OCI-LY7 (cell line): Measurements from ENCODE around the gene PIEZO1. TPM values are rescaled to one million over a fixed set of nuclear protein-coding genes. Genes with fewer than 3 reads are reported as not detected.

Source experiments
- BruUV-seq: library from RNA; stranded (reverse); fragments of 400-500 nt; replicated peaks from 2 replicates; lab custom pipeline; 2021; lab: Mats Ljungman, UMichigan
- CTCF ChIA-PET: fragments of 300-600 bp; sonication (Branson Sonifier 250); formaldehyde crosslinking; loops from one replicate; lab custom pipeline; 2022; ENCODE audit warnings: antibody characterized with exemption; ENCODE audit not compliant: unreplicated experiment; lab: Charles Lee
- POLR2A ChIA-PET: fragments of 300-600 bp; sonication (Branson Sonifier 250); formaldehyde crosslinking; loops from one replicate; lab custom pipeline; 2022; ENCODE audit warnings: antibody characterized with exemption; lab: Charles Lee
- DNase-seq: peaks from one replicate; pipeline ENCODE4 v3.0.0-alpha.2; 2015; ENCODE audit warnings: low spot score
- H2AFZ ChIP-seq: fragments of 200-600 bp; sonication (generic), shearing (Covaris generic); 2 replicates; pipeline ENCODE4 v1.6.1; 2014; ENCODE audit warnings: mild to moderate bottlenecking, antibody characterized with exemption, low read length, moderate library complexity
- H3K27ac ChIP-seq: fragments of 200-600 bp; sonication (generic); 2 replicates; pipeline ENCODE4 v1.5.1; 2014; ENCODE audit warnings: mixed run types, low read depth, mild to moderate bottlenecking, moderate library complexity, low read length, inconsistent platforms; ENCODE audit not compliant: poor library complexity, severe bottlenecking
- H3K36me3 ChIP-seq: fragments of 200-600 bp; sonication (generic); 2 replicates; pipeline ENCODE4 v1.6.1; 2014; ENCODE audit warnings: mild to moderate bottlenecking, antibody characterized with exemption, low read length, moderate library complexity, mixed read lengths; ENCODE audit not compliant: insufficient read depth
- H3K4me1 ChIP-seq: fragments of 200-600 bp; sonication (generic); 2 replicates; pipeline ENCODE4 v1.5.1; 2014; ENCODE audit warnings: mild to moderate bottlenecking, low read length; ENCODE audit not compliant: insufficient read depth, poor library complexity, severe bottlenecking
- H3K4me2 ChIP-seq: fragments of 200-600 bp; sonication (generic); 2 replicates; pipeline ENCODE4 v1.6.1; 2014; ENCODE audit warnings: mild to moderate bottlenecking, low read length
- H3K4me3 ChIP-seq: fragments of 200-600 bp; sonication (generic); 2 replicates; pipeline ENCODE4 v1.5.1; 2014; ENCODE audit warnings: mild to moderate bottlenecking, low read depth, low read length; ENCODE audit not compliant: poor library complexity, severe bottlenecking
- H3K79me2 ChIP-seq: fragments of 200-600 bp; sonication (generic); 2 replicates; pipeline ENCODE4 v1.6.1; 2016; ENCODE audit warnings: low read depth, mild to moderate bottlenecking, low read length, moderate library complexity, mixed read lengths; ENCODE audit not compliant: insufficient read depth
- H3K9me2 ChIP-seq: fragments of 200-600 bp; sonication (generic); 2 replicates; pipeline ENCODE4 v1.6.1; 2016; ENCODE audit warnings: mild to moderate bottlenecking, low read length, mixed read lengths; ENCODE audit not compliant: insufficient read depth
- H3K9me3 ChIP-seq: fragments of 200-600 bp; sonication (generic); 2 replicates; pipeline ENCODE4 v1.6.1; 2014; ENCODE audit warnings: mild to moderate bottlenecking, mixed run types, low read length, mixed read lengths
- H4K20me1 ChIP-seq: fragments of 200-600 bp; sonication (generic); 2 replicates; pipeline ENCODE4 v1.6.1; 2014; ENCODE audit warnings: mild to moderate bottlenecking, antibody characterized with exemption, low read length, moderate library complexity, mixed read lengths; ENCODE audit not compliant: insufficient read depth
- CTCF ChIP-seq: fragments of 200-600 bp; sonication (generic); conservative IDR thresholded peaks from 2 replicates; pipeline ENCODE4 v1.5.1; 2014; ENCODE audit warnings: mild to moderate bottlenecking, antibody characterized with exemption, low read length, moderate library complexity, mixed read lengths
- EZH2phosphoT487 ChIP-seq: fragments of 200-600 bp; sonication (generic); IDR thresholded peaks from 2 replicates; pipeline ENCODE4 v1.6.1; 2018; ENCODE audit warnings: low read depth, borderline replicate concordance, mild to moderate bottlenecking, mixed run types, antibody characterized with exemption, low read length, moderate library complexity, mixed read lengths
- intact Hi-C: fragments of 100-400 bp; cut with micrococcal nuclease; formaldehyde crosslinking; loops from one replicate; pipeline ENCODE4 v1.10.0; 2022; ENCODE audit not compliant: unreplicated experiment
- total RNA-seq, 2 experiments: library from RNA; depleted of rRNA in 1 of 2; stranded (reverse); fragments of >200 nt in 1 of 2; shearing (Covaris generic) in 1 of 2; gene quantifications; 2 replicates each; pipeline ENCODE4 v1.2.3, GENCODE V29; 2014 to 2022

The PIEZO1 gene
- total RNA-seq, 2 experiments from 2014 or later = 144 to 154 TPM

- no peak overlapping the region for H2AFZ ChIP-seq
- ChIA-PET CTCF (no interaction called here), POLR2A (no interaction called here)
- H3K9me2 ChIP-seq = no peaks in the 10 kb centered on the region
- H3K9me3 ChIP-seq = no peaks in the 10 kb centered on the region
- intact Hi-C loops = no loop called here
- no TSS peak for BruUV-seq
- H3K4me2 ChIP-seq = no peak overlapping the region
- H3K79me2 ChIP-seq = peaks cover 28% of the 10 kb centered on the region; the same call in 1 of the 2 replicates
- H3K27ac ChIP-seq = no peak overlapping the region
- H3K4me1 ChIP-seq = peaks cover 27% of the 10 kb centered on the region
- no peaks in the 10 kb centered on the region for H3K36me3 ChIP-seq
- no peak for DNase-seq
- H3K4me3 ChIP-seq = no peak overlapping the region
- H4K20me1 ChIP-seq = no peaks in the 10 kb centered on the region
- TF ChIP-seq EZH2phosphoT487 (no peak), CTCF (no peak)
These were observed 7.3 kb downstream of the PIEZO1 start for GRCh38 chr16:88777471-88778270.

- Histone ChIP-seq H3K9me3 (no peaks in the 10 kb centered on the region), H3K9me2 (no peaks in the 10 kb centered on the region), H2AFZ (no peak overlapping the region), H3K27ac (no peak overlapping the region), H3K36me3 (no peaks in the 10 kb centered on the region), H3K79me2 (peaks cover 10% of the 10 kb centered on the region; the same call in 1 of the 2 replicates), H4K20me1 (no peaks in the 10 kb centered on the region), H3K4me1 (peaks cover 9% of the 10 kb centered on the region), H3K4me2 (no peak overlapping the region), H3K4me3 (no peak overlapping the region)
- intact Hi-C loops = no loop called here
- POLR2A ChIA-PET = no interaction called here
- TF ChIP-seq EZH2phosphoT487 (no peak), CTCF (no peak)
- no peak for DNase-seq
- BruUV-seq = no TSS peak
- CTCF ChIA-PET = no interaction called here
These were observed 9.2 kb downstream of the PIEZO1 start for GRCh38 chr16:88775825-88776224.
